Activated CD4-positive, CD25-positive, alpha-beta regulatory T cell treated with anti-CD3 and anti-CD28 coated beads, Interleukin-2, amount 50 U/mL, for 24 hours (primary cell): ENCODE measurements around the gene STRADB.
A peak's percentile ranks its signal among the peaks of the same experiment; 100 is the strongest.
"Not testable (repeated sequence)": the region's sequence is repeated elsewhere in the genome, so short reads cannot be mapped to it uniquely, and the experiment has no call there.

Experiments used
- ATAC-seq, 2 donors: fragments of 150-1000 bp; cut with Tn5 transposase; one replicate each; pipeline ENCODE4 v1.10.0; 2021; ENCODE audit warnings: mild to moderate bottlenecking in 1 of 2, moderate library complexity in 1 of 2

Gene STRADB

DNA sequence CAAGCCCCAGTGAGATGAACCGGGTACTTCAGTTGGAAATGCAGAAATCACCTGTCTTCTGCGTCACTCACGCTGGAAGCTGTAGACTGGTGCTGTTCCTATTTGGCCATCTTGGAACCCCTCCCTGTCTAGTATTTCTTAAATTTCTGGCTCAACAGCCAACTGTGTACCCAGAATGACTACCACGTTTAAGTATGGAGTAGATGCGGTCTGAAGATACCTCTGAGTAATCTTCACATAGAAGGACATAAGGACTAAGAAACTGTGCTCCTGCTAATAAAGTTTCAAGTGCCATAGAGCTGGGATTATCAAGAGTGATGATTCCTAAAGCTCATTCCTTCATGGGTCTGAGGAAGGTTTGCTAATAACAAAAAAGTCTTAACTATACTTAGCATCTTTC, 20.7 kb upstream of the STRADB start:
- ATAC-seq, result no peak

- peak; percentile 96 to 97 for ATAC-seq
Observed at GRCh38 chr2:201432038-201432620, 19.4 kb upstream of the STRADB start.

- ATAC-seq, result no peak
Observed at GRCh38 chr2:201432621-201433393, 18.7 kb upstream of the STRADB start.

GRCh38 chr2:201433394-201433995, 18.0 kb upstream of the STRADB start:
- no peak for ATAC-seq

GRCh38 chr2:201436141-201436540, 15.4 kb upstream of the STRADB start:
- ATAC-seq, result no peak

GRCh38 chr2:201439336-201439922, 12.1 kb upstream of the STRADB start:
- not testable (repeated sequence) for ATAC-seq

DNA sequence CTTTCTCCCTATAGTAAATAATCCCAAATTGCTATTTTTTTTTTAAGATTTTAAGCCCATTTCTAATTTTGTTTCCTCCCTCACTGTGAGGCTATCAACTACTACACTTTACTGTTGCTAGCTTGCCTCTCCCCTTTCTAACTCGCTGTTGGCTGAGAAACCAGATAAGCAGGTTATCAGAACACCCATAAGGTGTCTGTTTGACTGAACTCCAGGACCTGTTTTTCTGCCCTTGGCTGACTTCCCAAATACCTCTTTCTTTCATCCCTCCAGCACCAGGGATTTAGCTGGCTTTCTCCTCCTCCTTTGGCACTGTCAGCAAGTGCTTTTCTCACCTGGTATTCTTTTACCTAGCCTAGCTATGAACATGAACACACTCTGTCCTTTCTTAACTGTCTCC, 11.4 kb upstream of the STRADB start:
- ATAC-seq, result no peak

DNA sequence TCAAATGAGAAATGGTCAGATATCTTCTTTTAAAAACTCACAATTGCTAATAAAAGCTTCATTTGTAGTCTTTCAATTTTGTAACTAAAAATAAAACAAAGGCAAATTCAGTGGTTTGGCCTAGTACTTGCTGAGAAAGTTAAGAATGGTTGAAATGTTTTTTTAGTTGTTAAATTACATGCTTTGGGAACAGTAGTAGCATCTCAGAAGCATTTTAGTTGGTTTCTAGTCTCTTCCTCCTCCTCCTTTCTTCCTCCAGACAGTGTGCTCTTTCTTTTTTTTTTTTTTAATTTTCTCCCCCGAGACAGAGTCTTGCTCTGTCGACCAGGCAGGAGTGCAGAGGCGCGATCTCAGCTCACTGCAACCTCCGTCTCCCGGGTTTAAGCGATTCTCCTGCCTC, 10.1 kb upstream of the STRADB start:
- ATAC-seq, result no peak

- ATAC-seq, result no peak
Observed at GRCh38 chr2:201444746-201445465, 6.6 kb upstream of the STRADB start.

GRCh38 chr2:201447086-201447485, 4.5 kb upstream of the STRADB start:
- no peak for ATAC-seq

GRCh38 chr2:201448061-201448460, 3.5 kb upstream of the STRADB start:
- peak; percentile 36 to 43 for ATAC-seq

DNA sequence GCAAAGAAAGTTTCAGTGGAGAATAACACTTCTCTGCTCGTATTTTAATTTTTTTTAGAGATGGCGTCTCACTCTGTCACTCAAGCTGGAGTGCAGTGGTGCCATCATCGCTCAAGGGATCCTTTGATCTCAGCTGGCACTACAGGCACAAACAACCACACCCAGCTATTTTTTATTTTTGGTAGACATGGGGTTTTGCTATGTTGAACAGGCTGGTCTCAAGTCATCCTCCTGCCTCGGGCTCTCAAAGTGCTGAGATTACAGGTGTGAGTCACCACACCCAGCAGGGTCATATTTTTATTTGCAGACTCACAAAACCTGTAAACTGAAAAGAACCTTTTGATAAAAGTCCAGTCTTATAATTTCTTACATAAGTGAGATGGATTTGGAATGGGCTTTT, 2.8 kb upstream of the STRADB start:
- peak; percentile 9 to 11 for ATAC-seq

GRCh38 chr2:201450954-201451291, 617 bp upstream of the STRADB start:
- ATAC-seq, result peak; percentile 0

GRCh38 chr2:201452058-201452921, 750 bp downstream of the STRADB start:
- ATAC-seq, result peak; percentile 5 to 13

DNA sequence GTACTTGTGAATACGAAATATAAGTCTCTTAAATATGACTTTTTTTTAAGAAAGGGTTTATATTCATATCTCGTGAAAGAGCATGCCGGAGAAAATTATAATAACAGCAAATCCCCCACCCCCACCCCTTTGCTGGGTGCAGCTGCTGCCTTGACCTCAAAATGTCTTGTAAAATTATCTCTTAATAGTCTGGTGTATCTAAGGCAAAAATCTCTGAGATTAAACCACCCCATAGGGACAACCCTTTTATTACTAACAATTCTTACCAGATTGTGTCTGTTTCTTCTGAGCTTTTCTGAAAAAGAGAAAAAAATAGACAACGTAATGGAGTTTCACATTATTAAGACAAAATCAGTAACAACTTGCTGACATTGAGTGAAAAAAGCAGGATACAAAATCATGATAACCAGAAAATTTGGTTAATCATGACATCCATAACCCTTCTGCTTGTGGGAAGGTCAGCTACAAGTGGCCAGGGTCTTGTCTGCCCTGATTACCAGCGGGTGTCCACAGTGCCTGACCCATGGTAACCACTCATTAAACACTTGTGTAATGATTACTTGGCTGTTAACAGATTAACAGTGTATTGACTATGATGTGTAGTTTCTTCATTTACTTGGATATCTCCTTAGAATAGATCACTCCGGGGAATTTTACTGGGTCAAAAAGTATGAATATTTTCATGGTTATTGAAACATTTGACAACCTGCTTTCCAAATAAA, 1.5 kb downstream of the STRADB start:
- no peak for ATAC-seq

DNA sequence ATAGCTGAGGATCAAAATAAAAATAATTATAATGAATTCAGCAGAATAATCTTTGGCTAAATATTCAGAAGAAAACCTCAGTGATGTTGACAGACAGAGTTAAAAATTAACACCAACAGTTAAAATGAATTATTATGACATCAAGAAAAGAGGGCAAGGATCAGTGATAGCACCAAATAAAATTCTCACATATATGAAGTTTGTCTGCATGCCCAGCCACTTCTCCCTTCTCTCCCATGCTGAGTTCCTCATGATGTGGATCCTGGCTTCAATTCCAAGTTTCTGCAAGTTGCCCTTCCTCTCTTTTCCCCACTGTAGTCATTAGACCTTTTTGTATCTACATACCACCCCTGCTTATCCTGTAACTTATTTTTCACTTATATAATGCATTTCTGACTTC, 6.8 kb downstream of the STRADB start:
- ATAC-seq, result no peak

GRCh38 chr2:201460532-201460931, 9.0 kb downstream of the STRADB start:
- ATAC-seq, result no peak

- ATAC-seq, result no peak
Observed at GRCh38 chr2:201464547-201464946, 13.0 kb downstream of the STRADB start.

DNA sequence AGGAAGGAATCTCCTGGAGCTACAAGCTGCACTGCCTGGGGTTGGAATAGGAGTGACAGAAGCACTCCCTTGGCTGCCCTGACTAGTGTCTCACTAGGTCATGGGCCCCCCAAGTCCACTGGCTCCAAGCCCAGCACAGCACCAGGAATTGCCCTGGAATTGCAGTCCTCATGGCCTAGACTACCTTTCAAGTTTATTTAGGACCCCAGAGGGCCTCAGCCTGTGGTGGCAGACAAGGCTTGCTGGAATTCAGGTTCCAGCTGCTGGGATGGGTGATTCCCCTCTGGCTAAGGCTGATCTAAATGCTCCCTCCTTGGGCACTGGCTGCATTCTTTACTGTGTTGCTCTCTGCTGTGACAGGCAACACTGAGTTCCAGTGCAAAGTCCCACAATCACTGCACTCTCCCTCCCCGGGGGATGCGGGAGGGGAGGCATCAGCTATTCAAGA, 14.0 kb downstream of the STRADB start:
- ATAC-seq, result no peak

DNA sequence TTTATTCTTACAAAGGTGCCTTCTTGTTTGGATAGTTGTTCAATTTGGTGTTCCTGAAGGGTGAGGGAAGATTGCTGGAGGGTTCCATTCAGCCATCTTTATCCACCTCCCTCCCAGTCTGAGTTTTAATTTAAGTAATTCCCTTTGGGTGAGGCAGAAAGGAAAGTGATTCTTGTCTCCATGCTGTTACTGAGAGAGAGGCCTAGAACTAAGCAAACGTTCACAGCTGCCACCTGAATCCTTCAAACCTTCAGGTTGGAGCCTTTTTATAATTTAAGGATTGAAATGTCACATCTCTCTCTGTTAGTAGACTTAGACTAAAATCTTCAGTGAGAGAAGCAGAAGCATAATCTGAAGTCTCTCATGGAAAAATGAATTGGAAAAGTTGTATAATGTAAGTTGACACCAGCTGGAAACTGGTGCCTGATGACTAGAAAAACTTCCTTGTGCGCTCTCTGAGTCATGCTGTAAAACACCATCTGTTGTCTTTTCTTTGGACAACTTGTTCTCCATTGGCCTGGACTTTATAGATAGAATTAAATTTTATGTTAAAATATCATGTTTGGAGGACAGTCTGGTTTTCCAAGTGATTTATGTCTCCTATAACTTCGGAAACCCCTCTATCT, 14.6 kb downstream of the STRADB start:
- no peak for ATAC-seq

DNA sequence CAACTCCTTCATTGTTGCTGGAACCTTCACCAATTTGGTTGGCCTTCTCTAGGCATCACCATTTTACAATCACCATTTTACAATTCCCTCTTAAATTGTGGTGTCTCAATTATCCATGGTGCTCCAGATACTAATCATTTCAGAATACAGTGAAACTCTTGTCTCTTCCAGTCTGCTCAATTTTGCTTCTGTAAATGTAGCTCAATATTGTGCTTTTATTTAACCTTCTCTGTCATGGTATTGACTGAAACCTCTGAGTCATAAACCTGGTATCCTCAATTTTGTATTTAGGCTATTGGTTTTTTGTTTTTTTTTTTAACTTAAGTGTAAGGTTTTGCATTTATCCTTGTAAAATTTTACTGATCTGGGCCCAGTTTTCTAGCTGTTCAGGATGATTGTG, 16.1 kb downstream of the STRADB start:
- no peak for ATAC-seq
